NCI-H748 (cell line): ENCODE data around the gene LGSN.
A peak's percentile ranks its signal among the peaks of the same experiment; 100 is the strongest.

ENCODE experiments used
- DNase-seq: peaks from one replicate; lab custom pipeline; 2025; ENCODE audit not compliant: unreplicated experiment; lab: John Stamatoyannopoulos, UW

The LGSN gene

GRCh38 chr6:63307581-63308246, 12.1 kb downstream of the LGSN start:
- peak; percentile 63 for DNase-seq

DNA sequence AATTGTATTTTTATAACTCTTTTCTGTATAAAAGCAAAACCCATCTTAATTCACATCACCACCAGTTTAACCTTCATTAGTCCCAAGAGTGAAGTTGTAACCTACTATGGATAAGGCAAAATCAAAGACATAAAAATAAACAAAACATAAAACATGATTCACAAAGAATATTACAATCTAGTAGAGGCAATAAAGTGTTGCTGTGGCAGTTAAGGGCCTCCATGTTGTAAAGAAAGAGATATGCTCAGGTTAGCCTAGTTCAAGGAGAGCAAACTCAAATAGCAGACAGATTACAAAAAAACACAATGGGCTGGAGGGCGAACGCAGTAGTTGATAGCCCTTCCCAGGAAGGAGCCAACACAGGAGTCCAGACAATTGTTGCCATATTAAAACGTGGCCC, 13.4 kb downstream of the LGSN start:
- DNase-seq = no peak

- DNase-seq = no peak
Observed at GRCh38 chr6:63305277-63305676, 14.5 kb downstream of the LGSN start.

- no peak for DNase-seq
Observed at GRCh38 chr6:63303476-63303875, 16.3 kb downstream of the LGSN start.

- no peak for DNase-seq
Observed at GRCh38 chr6:63299667-63300066, 20.1 kb downstream of the LGSN start.

DNA sequence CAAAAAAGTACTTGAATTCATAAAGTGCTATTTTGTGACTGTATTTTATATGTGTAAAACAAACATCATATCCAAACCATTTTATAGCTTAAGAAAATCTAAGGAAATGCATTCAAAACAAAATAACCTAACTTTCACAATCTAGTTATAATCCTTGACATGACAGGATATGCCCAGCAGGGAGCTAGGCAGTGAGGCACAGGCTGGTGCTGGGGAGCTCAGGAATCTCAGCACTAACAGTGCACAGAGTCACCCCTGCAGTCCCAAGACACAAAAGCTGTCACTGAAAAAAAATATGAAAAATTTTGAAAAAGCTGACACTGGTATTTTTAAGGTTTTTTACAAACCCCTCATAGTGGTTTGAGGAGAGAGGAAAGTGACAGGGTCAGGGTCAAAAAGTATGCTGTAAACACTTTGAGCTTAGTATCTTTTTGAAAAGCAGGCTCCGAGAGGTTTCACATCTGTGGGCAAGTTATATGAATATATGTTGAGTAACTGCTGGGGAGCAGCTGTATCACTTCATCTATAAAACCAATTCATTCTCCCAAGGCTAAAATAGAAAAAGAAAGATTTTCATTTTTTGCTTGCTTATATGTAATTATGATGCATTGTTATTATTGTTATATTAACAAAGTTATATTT, 24.1 kb downstream of the LGSN start:
- no peak for DNase-seq

DNA sequence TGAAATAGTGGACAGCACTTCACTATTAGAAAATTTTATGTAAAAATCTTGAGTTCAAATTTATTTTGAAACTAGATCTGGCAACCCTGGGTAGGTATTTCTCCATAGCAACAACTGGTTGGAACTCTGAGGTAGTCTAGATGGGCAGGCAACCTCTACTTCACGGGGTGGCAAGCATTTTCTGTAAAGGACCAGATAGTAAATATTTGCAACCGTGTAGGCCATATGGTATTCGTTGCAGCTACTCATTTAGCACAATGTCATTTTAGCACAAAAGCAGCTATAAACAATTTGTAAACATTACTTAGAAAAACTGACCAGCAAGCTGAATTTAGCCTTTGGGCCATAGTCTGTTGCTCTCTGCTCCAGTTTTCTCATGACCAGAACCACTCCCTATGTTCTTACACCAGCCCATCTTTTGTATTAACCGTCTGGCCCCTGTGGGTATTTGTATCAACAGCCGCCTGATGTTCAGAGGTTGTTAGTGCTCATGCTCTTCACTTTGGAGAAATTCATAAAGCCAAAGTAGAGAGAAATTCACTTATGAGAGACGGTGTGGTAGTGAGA, 29.2 kb downstream of the LGSN start:
- DNase-seq = peak; percentile 21

- no peak for DNase-seq
Observed at GRCh38 chr6:63289269-63289872, 30.4 kb downstream of the LGSN start.

DNA sequence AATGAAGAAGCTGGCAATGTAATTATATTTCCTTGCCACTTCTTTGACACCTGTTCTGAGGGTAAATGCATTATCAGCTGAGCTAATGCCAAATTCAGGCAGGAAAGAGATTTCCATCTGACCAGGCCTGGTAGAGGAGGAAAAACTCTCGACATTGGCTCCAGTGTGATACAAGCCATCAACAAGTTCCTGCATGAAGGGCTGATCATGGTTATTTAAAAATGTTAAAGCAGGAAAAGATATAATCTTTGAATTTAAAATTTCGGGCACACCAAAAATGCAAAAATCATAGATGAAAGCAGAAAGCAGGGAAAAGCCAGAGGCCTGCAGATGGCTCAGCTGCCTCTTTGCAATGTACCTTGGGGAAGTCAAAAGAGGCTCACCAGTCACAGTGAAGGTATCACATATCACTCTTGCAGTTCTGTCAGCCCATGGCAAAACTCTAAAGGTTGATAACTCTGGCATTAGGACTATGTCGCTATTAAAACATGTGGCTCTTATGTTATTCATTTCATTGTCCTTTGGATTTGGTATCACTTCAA, 39.1 kb downstream of the LGSN start:
- DNase-seq = no peak

DNA sequence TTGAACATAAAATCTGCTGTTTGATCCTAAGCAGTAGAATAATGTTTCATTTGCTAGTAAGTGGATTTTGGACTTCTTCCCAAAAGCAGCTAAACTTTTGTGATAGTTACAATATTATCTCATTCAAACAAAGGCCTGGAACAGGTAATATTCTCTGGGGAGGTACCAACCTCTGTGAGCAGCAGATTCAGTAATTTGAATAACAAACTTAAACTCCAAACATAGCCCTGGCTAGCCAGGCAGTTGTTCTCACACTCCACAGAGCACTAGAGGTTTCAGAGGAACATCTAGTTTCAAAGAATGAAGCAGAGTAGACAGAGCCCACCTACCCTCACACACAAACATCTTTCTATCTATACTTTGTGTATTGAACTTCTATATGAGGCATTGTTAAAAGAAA, 40.9 kb downstream of the LGSN start:
- no peak for DNase-seq

GRCh38 chr6:63275953-63276352, 43.8 kb downstream of the LGSN start:
- no peak for DNase-seq

GRCh38 chr6:63274795-63275430, 44.9 kb downstream of the LGSN start:
- DNase-seq = peak; percentile 29

GRCh38 chr6:63272397-63272796, 47.4 kb downstream of the LGSN start:
- DNase-seq = peak; percentile 56

DNA sequence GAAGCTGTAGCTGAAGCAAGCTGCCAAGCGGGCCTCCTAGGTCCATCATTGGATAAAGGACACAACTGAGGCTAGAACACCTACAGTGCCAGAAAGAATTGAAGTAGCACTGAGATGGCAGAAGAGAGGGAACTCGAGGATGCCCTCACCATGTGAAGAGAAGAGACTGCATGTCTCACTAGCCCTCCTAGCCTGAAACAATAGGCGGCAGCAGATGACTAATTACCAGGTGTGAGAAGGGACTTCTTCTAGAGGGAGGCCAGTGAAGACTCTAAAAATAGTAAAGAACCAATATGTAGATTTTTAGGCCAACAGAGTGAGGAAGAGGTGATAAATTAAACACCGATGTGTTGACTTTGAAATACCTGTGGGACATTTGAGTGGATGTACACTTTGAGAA, 50.3 kb downstream of the LGSN start:
- DNase-seq = no peak

GRCh38 chr6:63268574-63268973, 51.2 kb downstream of the LGSN start:
- DNase-seq = no peak

DNA sequence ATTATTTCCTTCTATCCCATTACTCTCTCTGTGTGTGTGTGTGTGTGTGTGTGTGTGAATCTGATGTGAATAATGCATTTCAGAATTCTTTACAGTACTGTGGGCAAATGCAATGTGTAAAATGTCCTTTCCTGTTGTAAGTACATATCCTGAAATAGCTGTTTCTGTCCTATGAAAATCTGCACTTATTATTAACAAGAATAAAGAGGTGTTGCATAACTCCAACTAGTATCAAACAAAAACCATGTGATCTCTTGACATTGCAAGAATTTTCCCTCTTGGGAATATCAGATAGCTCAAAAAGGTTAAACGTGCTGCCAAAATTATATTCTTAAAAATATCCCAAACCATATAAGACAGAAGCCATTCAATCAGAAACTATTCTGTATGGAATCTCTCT, 52.0 kb downstream of the LGSN start:
- no peak for DNase-seq

DNA sequence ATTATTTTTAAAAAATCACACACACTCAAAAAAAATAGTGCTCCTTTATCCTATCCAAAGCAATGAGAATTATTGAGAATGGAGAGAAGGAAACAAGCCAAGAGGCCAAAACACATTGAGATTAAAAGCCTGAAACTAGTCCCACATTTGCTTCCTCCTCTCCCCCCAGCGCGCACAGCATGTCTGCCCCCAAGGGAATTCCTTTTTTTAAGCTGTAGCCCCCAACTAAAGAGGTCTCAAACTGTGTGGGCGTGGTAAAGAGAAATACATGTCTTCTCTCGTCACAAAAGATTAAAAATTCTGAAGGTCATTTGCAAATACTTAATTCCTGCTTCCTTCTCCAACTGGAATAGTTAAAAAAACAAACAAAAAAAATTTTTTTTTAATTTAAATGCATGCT, 52.7 kb downstream of the LGSN start:
- DNase-seq = no peak

- DNase-seq = peak; percentile 36
Observed at GRCh38 chr6:63263444-63263843, 56.3 kb downstream of the LGSN start.

DNA sequence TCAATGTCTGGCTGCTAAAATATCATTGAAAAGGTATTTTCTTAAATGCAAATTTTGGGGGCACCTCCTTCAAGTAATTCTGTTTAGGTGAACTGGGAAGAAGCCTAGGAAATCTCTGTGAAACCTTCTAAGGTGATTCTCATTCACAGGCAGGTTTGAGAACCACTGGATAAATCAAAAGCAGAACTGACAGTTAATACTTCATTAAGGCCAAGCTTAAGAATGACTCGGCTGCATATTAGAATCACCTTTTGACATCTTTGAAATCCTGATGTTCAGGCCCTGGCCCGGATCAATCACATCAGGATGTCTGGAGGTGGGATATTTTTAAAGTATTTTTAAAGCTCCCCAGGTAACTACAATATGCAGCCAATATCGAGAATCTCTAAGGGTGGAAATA, 58.0 kb downstream of the LGSN start:
- DNase-seq = no peak

GRCh38 chr6:63259153-63259552, 60.6 kb downstream of the LGSN start:
- no peak for DNase-seq

DNA sequence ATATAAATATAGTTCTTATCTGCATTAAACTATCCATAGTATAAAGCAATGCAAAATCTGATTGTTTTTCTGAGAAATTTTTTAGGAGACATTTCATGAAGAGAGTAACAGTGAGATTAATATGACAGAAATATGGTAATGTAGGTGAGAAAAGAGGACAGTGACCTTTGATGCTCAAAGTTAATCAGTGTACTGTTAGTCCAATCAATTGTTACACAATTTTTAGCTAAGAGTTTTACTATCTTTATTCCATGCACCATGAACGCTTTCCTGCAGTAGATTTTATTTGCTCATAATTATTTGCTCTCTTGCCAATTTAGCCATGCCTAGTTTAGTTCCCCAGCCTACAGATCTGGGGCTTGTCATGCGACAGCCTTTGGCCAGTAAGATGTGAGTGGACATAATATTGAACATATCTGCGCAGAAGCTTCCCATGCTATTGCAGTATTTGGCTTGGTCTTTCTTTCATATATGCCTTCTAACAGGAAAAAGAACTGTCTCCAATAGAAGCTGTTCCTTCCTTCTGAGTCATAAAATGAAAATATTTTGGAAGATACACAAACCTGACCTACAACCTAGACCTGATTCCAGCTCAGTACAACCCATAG, 69.8 kb downstream of the LGSN start:
- DNase-seq = no peak
